Measurements from ENCODE around the gene EIF2D. TPM values are rescaled to one million over a fixed set of nuclear protein-coding genes. Genes with fewer than 3 reads are reported as not detected.
A peak's percentile ranks its signal among the peaks of the same experiment; 100 is the strongest.

The EIF2D gene
- total and polyA plus RNA-seq, 9 of the 15 experiments (the other 6 are each of a cell fraction or from before 2014, with no cell fraction given), result 81.1 to 138 (median 93.9) TPM

DNA sequence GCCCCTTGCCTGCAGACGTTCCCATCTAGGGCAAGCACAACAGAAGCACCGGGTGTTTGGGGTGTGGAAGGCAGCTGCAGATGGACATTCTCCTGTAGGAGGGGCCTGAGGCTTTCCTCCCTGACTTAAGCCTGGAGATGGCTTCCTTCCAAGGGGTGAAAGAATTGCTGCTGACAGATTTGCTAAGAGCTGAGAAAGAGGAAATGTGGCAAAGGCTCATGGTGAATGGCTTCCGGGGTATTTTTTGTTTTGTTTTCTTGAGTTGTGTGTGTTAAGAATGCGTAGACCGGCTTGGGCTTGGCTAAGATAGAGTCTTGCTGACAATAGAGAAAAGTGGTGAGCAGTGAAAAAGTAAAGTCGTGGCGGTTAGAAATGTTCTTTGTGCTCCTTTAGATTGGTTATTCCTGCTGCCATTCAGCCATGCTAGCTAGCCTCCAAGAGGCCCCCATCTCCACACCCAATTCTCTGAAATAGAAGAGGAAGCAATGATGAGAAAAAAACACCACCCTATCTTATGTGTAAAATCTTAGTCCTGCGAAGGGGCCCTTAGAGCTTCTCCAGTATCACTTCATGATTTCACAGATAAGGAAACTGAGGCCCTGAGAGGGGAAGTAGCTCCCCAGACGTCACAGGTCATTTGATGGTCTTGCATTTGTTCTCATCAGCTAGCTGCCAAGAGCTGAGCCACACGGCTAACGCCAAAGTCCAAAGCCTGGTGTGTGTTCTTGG, 36.9 kb downstream of the EIF2D start (continued):
- TF ChIP-seq NONO (IDR thresholded peaks at IDR 0.05; ENCODE audit: low read depth in 2 of 2, low read length in 1 of 2) (0 out of 4 replicates have a peak, but pooled peaks of 1 of the 2 experiments have one; percentile 15), ZFX (CRISPR knock-in tag; IDR thresholded peaks at IDR 0.05) (peak; percentile 33; the same call in 1 of the 2 replicates), POLR2B (IDR thresholded peaks at IDR 0.05; ENCODE audit: low read depth, partially characterized antibody) (peak; percentile 20), EZH2 (IDR thresholded peaks at IDR 0.05; ENCODE audit: borderline replicate concordance, low read depth, low read length) (no peak), ZBTB17 (CRISPR knock-in tag; IDR thresholded peaks at IDR 0.05) (peak; percentile 68; the same call in 1 of the 2 replicates), FOXK2 (conservative IDR thresholded peaks at IDR 0.05 in 1 of 2, IDR thresholded peaks at IDR 0.05 in 1 of 2; ENCODE audit: low read depth in 2 of 2) (peak; percentile 75 to 86), JUN (IDR thresholded peaks at IDR 0.05; ENCODE audit: borderline replicate concordance, low read depth, low read length) (no peak), JUN (CRISPR knock-in tag; IDR thresholded peaks at IDR 0.05; ENCODE audit: borderline replicate concordance) (no peak), RFX7 (CRISPR knock-in tag; IDR thresholded peaks at IDR 0.05) (no peak), ZNF140 (CRISPR knock-in tag; IDR thresholded peaks at IDR 0.05) (no peak), ZNF197 (CRISPR knock-in tag; IDR thresholded peaks at IDR 0.05; ENCODE audit: low read depth) (peak; percentile 86; the same call in 1 of the 2 replicates), TBL1XR1 (IDR thresholded peaks at IDR 0.05; ENCODE audit: low read length in 2 of 2) (no peak; a peak in 1 of 4 replicates)
- TF ChIP-seq, protein P1, sequence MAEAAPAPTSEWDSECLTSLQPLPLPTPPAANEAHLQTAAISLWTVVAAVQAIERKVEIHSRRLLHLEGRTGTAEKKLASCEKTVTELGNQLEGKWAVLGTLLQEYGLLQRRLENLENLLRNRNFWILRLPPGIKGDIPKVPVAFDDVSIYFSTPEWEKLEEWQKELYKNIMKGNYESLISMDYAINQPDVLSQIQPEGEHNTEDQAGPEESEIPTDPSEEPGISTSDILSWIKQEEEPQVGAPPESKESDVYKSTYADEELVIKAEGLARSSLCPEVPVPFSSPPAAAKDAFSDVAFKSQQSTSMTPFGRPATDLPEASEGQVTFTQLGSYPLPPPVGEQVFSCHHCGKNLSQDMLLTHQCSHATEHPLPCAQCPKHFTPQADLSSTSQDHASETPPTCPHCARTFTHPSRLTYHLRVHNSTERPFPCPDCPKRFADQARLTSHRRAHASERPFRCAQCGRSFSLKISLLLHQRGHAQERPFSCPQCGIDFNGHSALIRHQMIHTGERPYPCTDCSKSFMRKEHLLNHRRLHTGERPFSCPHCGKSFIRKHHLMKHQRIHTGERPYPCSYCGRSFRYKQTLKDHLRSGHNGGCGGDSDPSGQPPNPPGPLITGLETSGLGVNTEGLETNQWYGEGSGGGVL (CRISPR knock-in tag; IDR thresholded peaks at IDR 0.05), result no peak
- TF ChIP-seq, protein P2, sequence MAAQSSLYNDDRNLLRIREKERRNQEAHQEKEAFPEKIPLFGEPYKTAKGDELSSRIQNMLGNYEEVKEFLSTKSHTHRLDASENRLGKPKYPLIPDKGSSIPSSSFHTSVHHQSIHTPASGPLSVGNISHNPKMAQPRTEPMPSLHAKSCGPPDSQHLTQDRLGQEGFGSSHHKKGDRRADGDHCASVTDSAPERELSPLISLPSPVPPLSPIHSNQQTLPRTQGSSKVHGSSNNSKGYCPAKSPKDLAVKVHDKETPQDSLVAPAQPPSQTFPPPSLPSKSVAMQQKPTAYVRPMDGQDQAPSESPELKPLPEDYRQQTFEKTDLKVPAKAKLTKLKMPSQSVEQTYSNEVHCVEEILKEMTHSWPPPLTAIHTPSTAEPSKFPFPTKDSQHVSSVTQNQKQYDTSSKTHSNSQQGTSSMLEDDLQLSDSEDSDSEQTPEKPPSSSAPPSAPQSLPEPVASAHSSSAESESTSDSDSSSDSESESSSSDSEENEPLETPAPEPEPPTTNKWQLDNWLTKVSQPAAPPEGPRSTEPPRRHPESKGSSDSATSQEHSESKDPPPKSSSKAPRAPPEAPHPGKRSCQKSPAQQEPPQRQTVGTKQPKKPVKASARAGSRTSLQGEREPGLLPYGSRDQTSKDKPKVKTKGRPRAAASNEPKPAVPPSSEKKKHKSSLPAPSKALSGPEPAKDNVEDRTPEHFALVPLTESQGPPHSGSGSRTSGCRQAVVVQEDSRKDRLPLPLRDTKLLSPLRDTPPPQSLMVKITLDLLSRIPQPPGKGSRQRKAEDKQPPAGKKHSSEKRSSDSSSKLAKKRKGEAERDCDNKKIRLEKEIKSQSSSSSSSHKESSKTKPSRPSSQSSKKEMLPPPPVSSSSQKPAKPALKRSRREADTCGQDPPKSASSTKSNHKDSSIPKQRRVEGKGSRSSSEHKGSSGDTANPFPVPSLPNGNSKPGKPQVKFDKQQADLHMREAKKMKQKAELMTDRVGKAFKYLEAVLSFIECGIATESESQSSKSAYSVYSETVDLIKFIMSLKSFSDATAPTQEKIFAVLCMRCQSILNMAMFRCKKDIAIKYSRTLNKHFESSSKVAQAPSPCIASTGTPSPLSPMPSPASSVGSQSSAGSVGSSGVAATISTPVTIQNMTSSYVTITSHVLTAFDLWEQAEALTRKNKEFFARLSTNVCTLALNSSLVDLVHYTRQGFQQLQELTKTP (IDR thresholded peaks at IDR 0.05; ENCODE audit: low read depth in 1 of 2, partially characterized antibody in 2 of 2), result peak in 1 of 2 experiments; percentile 68
- TF ChIP-seq, protein P3, sequence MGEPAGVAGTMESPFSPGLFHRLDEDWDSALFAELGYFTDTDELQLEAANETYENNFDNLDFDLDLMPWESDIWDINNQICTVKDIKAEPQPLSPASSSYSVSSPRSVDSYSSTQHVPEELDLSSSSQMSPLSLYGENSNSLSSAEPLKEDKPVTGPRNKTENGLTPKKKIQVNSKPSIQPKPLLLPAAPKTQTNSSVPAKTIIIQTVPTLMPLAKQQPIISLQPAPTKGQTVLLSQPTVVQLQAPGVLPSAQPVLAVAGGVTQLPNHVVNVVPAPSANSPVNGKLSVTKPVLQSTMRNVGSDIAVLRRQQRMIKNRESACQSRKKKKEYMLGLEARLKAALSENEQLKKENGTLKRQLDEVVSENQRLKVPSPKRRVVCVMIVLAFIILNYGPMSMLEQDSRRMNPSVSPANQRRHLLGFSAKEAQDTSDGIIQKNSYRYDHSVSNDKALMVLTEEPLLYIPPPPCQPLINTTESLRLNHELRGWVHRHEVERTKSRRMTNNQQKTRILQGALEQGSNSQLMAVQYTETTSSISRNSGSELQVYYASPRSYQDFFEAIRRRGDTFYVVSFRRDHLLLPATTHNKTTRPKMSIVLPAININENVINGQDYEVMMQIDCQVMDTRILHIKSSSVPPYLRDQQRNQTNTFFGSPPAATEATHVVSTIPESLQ (CRISPR knock-in tag; IDR thresholded peaks at IDR 0.05), result peak; percentile 41; the same call in 1 of the 2 replicates
